Fibroblast of skin of left quadriceps (primary cell): Measurements from ENCODE around the gene BUB1B.

Experiments
- DNase-seq, 2 experiments: peaks; one replicate each; pipeline ENCODE4 v3.0.0-alpha.2; 2013; ENCODE audit warnings: low read depth in 2 of 2

Gene BUB1B

DNA sequence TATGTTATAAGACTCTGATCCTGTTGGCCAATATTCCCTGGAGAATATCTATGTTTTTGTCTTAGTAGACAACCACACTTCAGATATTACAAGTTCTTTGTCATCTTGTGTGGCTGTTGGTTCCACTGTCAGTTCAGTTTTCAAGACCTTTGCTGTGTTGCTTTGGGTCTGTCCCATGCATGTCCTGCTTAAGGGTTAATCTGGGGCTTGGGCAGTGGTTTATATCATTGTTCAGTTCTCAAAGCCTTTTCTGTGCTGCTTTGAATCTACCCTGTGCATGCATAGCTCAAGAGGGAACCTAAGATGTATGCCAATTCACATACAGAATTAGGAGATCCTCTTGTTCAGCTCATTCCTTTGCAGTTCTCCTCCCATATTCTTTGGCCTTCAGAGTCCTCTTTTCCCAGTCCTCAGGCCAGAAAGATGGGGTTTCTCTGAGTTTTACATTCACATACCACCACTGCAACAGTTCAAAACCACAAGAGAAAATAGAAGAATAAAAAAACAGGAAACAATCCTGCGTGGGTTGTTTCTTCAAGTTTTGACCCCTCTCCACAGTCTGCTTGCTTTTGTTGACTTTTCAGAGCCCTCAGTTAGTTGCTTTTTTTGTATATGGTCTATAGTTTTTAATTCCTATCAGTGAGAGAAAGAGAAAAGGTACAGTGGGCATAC lies 21.6 kb downstream of the BUB1B start:
- no peak for DNase-seq

DNA sequence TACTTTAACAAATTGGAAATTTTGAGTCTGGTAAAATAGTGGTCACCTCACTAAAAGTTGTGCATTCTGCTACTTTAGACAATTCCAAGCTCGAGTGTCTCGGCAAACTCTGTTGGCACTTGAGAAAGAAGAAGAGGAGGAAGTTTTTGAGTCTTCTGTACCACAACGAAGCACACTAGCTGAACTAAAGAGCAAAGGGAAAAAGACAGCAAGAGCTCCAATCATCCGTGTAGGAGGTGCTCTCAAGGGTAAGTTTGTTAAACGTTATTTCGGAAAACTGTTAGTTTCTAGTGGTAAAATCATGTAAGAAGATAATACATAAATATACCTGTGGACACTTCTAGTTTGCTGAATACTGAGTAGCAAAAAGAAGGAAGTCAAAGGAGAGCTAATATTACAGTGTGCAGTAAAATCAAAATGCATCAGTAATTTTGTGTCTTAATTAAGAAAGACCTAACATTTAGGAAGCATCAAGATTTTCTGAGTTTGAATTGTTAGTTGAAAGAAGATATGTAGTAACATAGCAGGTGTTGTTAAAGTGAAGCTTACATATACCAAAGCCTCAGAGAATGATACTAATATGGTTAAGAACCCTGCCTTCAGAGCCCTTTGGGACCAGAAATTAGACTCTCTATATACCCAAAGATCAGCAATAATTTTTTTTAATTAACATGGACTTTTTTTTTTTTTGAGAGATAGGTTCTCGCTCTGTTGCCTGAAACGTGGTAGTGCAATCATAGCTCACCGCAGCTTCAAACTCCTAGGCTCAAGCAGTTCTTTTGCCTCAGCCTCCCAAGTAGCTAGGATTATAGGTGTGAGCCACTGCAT lies 23.0 kb downstream of the BUB1B start:
- no peak for DNase-seq

- peak in 1 of 2 experiments; percentile 5 for DNase-seq
Measured at GRCh38 chr15:40190591-40190990, 29.7 kb downstream of the BUB1B start.

DNA sequence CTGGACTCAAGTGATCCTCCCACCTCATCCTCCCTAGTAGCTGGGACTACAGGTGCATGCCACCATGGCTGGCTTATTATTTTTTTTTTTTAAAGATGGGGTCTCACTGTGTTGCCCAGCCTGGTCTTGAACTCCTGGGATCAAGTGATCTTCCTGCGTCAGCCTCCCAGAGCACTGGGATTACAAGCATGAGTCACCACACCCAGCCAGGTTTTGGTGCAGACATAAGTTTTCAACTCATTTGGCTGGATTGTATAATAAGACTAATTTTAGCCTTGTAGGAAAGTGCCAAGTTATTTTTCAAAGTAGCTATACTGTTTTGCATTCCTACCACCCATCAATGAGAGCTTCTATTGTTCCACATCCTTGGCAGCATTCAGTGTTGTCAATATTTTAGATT lies 32.1 kb downstream of the BUB1B start:
- DNase-seq, result peak; percentile 9 to 10

DNA sequence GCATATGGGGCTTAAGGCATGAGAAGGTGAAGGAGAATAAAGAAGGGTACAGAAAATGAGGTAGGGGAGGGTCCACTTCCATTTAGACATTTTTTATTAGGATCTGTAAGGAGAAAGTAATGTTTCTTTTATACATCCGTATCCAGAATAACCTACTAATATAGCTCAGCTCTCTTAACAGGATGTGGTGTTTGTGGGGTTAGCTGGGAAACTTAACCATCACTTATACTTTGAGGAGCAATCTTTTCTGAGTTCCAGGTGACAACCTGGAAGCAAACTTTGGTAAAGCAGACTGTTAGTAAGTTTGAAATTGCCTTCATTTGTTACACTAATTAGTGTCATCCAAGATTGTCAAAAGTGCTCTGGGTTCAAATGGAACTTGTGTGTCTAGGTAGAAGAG lies 36.6 kb downstream of the BUB1B start:
- DNase-seq, result no peak

DNA sequence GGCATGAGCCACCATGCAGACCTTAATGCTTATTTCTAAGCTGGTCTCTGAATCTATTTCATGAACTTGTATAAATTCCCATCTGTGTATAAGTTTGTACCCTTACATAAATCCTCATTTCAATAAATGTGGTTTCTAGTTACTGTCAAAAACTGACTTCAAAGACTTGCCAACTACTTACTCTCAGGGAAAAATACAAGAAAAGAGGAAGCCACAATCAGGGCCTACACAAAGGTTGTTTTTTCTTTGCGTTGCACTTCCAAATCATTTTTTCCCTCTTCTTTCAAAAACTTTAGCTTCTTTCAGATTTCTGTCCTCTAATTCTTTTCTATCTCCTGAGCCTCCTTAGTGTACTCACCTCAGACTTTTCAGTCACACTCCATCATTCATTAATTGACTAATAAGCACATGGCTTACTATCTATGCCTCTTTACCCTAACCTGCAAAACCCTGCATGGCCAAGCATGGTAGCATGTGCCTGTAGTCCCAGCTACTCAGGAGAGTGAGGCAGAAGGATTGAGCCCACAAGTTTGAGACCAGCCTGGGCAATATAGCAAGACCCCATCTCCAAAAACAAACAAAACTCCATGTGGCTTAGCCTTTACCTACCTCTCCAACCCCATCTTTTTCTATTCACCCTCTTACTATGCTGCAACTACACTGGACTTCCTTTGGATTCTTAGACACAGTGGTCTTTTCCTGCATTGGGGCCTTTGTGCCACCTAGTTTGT lies 37.7 kb downstream of the BUB1B start:
- no peak for DNase-seq

GRCh38 chr15:40204100-40204499 lies 43.2 kb downstream of the BUB1B start:
- DNase-seq, result no peak

- DNase-seq, result peak; percentile 23 to 36
Measured at GRCh38 chr15:40217166-40217824, 56.4 kb downstream of the BUB1B start.

DNA sequence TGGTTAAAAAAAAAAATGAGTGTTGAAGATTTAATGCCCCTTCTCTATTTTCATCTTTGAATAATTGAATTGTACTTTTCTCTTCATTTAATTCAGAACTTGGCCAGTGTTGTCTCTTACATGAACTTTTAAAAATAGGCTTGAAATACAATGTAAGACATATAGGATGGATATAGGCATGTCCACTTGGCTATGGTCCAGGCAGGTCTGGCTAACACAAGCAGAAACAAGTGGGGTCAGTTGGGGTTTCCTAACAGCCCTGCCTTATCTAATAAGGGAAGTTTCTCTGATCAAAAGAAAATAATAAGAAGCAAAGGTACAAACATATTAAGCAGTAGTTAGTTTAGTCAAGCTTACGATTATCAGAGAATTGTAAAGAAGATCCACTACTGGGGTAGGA lies 58.9 kb downstream of the BUB1B start:
- no peak for DNase-seq

GRCh38 chr15:40222131-40222530 lies 61.3 kb downstream of the BUB1B start:
- no peak for DNase-seq

DNA sequence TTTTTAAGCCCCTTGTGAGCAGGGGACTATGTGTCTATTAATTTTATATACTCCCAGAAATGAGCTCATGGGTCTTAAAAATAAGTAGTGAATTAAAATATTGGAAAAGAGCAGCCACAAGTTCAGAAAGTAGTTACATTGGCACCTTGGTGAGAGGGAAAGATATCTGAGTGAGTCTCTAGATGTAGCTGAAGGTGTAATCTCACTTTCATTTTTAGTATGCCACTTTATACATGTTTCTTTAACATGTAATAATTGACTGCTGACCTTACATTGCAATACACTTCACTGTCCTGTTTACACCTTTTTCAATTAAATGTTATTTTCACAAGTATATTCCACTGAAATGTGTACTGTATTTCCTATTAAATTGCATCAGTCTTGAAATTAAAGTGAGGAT lies 65.9 kb downstream of the BUB1B start:
- DNase-seq, result no peak

GRCh38 chr15:40229316-40229715 lies 68.4 kb downstream of the BUB1B start:
- no peak for DNase-seq

GRCh38 chr15:40229956-40230355 lies 69.1 kb downstream of the BUB1B start:
- no peak for DNase-seq

DNA sequence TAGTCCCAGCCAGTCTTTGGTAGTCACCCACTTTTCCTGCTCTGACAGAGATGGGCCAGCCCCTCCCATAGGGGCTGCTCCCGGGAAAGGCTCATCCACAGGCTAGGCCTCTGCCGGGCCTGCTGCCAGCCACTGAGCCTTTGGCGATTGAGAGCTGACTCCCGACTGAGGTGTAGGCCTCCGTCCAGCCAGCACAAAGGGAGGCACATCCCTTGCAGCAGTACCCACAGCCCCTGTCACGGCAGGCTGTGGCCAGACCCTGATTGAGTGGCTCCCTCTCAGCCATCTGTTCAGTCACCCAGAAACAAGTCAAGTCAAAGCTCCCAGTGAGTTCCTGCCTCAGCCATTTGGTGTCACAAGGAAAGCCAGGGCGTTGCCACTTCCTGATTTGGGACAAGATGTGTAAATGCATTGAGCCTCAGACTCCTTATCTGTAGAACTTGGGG lies 71.8 kb downstream of the BUB1B start:
- no peak for DNase-seq

GRCh38 chr15:40233727-40234577 lies 73.1 kb downstream of the BUB1B start:
- DNase-seq, result no peak

GRCh38 chr15:40234783-40235182 lies 73.9 kb downstream of the BUB1B start:
- DNase-seq, result no peak

GRCh38 chr15:40235201-40235885 lies 74.5 kb downstream of the BUB1B start:
- DNase-seq, result no peak

- no peak for DNase-seq
Measured at GRCh38 chr15:40238532-40239403, 77.9 kb downstream of the BUB1B start, which contains the start of gene PAK6. PAK6 (plus strand) TSS chr15:40239063; CDS start chr15:40264786, 25,723 bp downstream.

- DNase-seq, result no peak
Measured at GRCh38 chr15:40239404-40239692, 78.5 kb downstream of the BUB1B start.
